Measurements from ENCODE around the gene SLC2A4. TPM values are rescaled to one million over a fixed set of nuclear protein-coding genes. Genes with fewer than 3 reads are reported as not detected.

SLC2A4 gene
- polyA plus RNA-seq, 2 of the 4 experiments (the other 2 are of a cell fraction) = 0.16 to 0.17 TPM

- no peak for TF ChIP-seq FOSL2 (IDR thresholded peaks at IDR 0.05)
- TF ChIP-seq FOSL2 (CRISPR knock-in tag; IDR thresholded peaks at IDR 0.05) = peak; percentile 2; the same call in 1 of the 2 replicates
- peak; percentile 76; the same call in 1 of the 2 replicates for TF ChIP-seq TFCP2L1 (CRISPR knock-in tag; IDR thresholded peaks at IDR 0.05)
- no peak for TF ChIP-seq RARB (CRISPR knock-in tag; IDR thresholded peaks at IDR 0.05)
- no peak for TF ChIP-seq SREBF2 (IDR thresholded peaks at IDR 0.05)
- TF ChIP-seq EHF (CRISPR knock-in tag; IDR thresholded peaks at IDR 0.05) = peak; percentile 33; the same call in 1 of the 2 replicates
- peak in 1 of 2 experiments; percentile 71; a peak in 4 of 5 replicates for TF ChIP-seq JUN (IDR thresholded peaks at IDR 0.05)
- no peak for TF ChIP-seq HES2 (IDR thresholded peaks at IDR 0.05)
- TF ChIP-seq PHF8 (IDR thresholded peaks at IDR 0.05; ENCODE audit: borderline replicate concordance, low read depth) = peak; percentile 57
- peak; percentile 80; the same call in 1 of the 2 replicates for TF ChIP-seq FOSB (CRISPR knock-in tag; IDR thresholded peaks at IDR 0.05)
- TF ChIP-seq, protein P1, sequence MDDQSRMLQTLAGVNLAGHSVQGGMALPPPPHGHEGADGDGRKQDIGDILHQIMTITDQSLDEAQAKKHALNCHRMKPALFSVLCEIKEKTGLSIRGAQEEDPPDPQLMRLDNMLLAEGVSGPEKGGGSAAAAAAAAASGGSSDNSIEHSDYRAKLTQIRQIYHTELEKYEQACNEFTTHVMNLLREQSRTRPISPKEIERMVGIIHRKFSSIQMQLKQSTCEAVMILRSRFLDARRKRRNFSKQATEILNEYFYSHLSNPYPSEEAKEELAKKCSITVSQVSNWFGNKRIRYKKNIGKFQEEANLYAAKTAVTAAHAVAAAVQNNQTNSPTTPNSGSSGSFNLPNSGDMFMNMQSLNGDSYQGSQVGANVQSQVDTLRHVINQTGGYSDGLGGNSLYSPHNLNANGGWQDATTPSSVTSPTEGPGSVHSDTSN (IDR thresholded peaks at IDR 0.05) = peak; percentile 10; the same call in 1 of the 2 replicates
- TF ChIP-seq MYC (IDR thresholded peaks at IDR 0.05; ENCODE audit: borderline replicate concordance, low read length) = peak; percentile 99
- TF ChIP-seq TP53 (CRISPR knock-in tag; IDR thresholded peaks at IDR 0.05) = peak; percentile 85
Observed at GRCh38 chr17:7307686-7308624, 26.4 kb downstream of the SLC2A4 start (continued).

- no peaks in the 10 kb centered on the region for H3K9me3 ChIP-seq
- POLR2A ChIA-PET = interaction anchor here (0.5 to 1.1 kb wide), 5 partner anchors 9 to 408 kb away, joined by 3 to 4 read pairs (median 3); partner anchors contain the start of genes DNAH2, POLR2A and TMEM256
- peaks cover 46% of the 10 kb centered on the region for H3K4me1 ChIP-seq
- under 1% methylated on average over 14 of the region's 14 CpGs for WGBS (ENCODE audit: missing lambda C conversion rate)
- H3K27ac ChIP-seq = peak overlapping the region; percentile 98 to 100
- peak overlapping the region; percentile 95 for H3K4me2 ChIP-seq
- ATAC-seq (peak; percentile 37 to 58; a peak in 4 of 6 replicates), DNase-seq (ENCODE audit: low read depth in 1 of 2, low spot score in 1 of 2) (peak; percentile 89 to 97), FAIRE-seq (peak; percentile 39)
- CTCF ChIA-PET = interaction anchor here (0.9 to 4.5 kb wide), 6 partner anchors 9 to 47 kb away, joined by 3 to 22 read pairs (median 5); partner anchors contain the start of gene TMEM95
- peak overlapping the region; percentile 98 for H3K4me3 ChIP-seq
- 0 out of 3 replicates have a peak, but pooled peaks have one; percentile 22 for TF ChIP-seq BCL3 (IDR thresholded peaks at IDR 0.05)
- no peak for TF ChIP-seq NR3C1 (IDR thresholded peaks at IDR 0.05)
- TF ChIP-seq HDAC2 (IDR thresholded peaks at IDR 0.05) = no peak
- no peak for TF ChIP-seq FOXS1 (CRISPR knock-in tag; IDR thresholded peaks at IDR 0.05)
- no peak for TF ChIP-seq HEYL (CRISPR knock-in tag; IDR thresholded peaks at IDR 0.05)
- TF ChIP-seq POLR2A (IDR thresholded peaks at IDR 0.05; ENCODE audit: low read length) = 0 out of 2 replicates have a peak, but pooled peaks have one; percentile 23
- TF ChIP-seq, protein P2, sequence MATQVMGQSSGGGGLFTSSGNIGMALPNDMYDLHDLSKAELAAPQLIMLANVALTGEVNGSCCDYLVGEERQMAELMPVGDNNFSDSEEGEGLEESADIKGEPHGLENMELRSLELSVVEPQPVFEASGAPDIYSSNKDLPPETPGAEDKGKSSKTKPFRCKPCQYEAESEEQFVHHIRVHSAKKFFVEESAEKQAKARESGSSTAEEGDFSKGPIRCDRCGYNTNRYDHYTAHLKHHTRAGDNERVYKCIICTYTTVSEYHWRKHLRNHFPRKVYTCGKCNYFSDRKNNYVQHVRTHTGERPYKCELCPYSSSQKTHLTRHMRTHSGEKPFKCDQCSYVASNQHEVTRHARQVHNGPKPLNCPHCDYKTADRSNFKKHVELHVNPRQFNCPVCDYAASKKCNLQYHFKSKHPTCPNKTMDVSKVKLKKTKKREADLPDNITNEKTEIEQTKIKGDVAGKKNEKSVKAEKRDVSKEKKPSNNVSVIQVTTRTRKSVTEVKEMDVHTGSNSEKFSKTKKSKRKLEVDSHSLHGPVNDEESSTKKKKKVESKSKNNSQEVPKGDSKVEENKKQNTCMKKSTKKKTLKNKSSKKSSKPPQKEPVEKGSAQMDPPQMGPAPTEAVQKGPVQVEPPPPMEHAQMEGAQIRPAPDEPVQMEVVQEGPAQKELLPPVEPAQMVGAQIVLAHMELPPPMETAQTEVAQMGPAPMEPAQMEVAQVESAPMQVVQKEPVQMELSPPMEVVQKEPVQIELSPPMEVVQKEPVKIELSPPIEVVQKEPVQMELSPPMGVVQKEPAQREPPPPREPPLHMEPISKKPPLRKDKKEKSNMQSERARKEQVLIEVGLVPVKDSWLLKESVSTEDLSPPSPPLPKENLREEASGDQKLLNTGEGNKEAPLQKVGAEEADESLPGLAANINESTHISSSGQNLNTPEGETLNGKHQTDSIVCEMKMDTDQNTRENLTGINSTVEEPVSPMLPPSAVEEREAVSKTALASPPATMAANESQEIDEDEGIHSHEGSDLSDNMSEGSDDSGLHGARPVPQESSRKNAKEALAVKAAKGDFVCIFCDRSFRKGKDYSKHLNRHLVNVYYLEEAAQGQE (IDR thresholded peaks at IDR 0.05) = peak; percentile 23
- peak; percentile 50; the same call in 1 of the 2 replicates for TF ChIP-seq MYC (IDR thresholded peaks at IDR 0.05; ENCODE audit: borderline replicate concordance, low read length)
- no peak for TF ChIP-seq ZNF302 (CRISPR knock-in tag; IDR thresholded peaks at IDR 0.05)
- TF ChIP-seq TP53 (CRISPR knock-in tag; IDR thresholded peaks at IDR 0.05) = peak; percentile 29; the same call in 1 of the 2 replicates
- peak; percentile 27; the same call in 1 of the 2 replicates for TF ChIP-seq TFCP2L1 (CRISPR knock-in tag; IDR thresholded peaks at IDR 0.05)
Observed at GRCh38 chr17:7308625-7309433, 27.3 kb downstream of the SLC2A4 start.
